HepG2 (cell line): ENCODE data around the gene WNT5B. TPM values are rescaled to one million over a fixed set of nuclear protein-coding genes. Genes with fewer than 3 reads are reported as not detected.

ENCODE experiments used
- ARNTL ChIP-seq: sonication (generic); formaldehyde crosslinking; IDR thresholded peaks from 2 replicates; pipeline ENCODE4 v1.4.0; 2020; ENCODE audit warnings: mild to moderate bottlenecking, missing genetic modification reagents
- BORCS8-MEF2B ChIP-seq: sonication (generic); formaldehyde crosslinking; IDR thresholded peaks from 2 replicates; pipeline ENCODE4 v1.8.0; 2022; ENCODE audit warnings: mild to moderate bottlenecking, missing genetic modification reagents
- ISL2 ChIP-seq: sonication (generic); formaldehyde crosslinking; IDR thresholded peaks from 2 replicates; pipeline ENCODE4 v1.5.0; 2020; ENCODE audit warnings: missing genetic modification reagents
- MEF2D ChIP-seq: sonication (generic); formaldehyde crosslinking; IDR thresholded peaks from 2 replicates; pipeline ENCODE4 v1.5.1; 2020; ENCODE audit warnings: mild to moderate bottlenecking, missing genetic modification reagents
- NCOA1 ChIP-seq: sonication (generic); formaldehyde crosslinking; IDR thresholded peaks from 2 replicates; pipeline ENCODE4 v1.9.0; 2021; ENCODE audit warnings: missing genetic modification reagents
- NPAS2 ChIP-seq: sonication (generic); formaldehyde crosslinking; IDR thresholded peaks from 2 replicates; pipeline ENCODE4 v1.8.0; 2022; ENCODE audit warnings: mild to moderate bottlenecking, missing genetic modification reagents, borderline replicate concordance
- REXO4 ChIP-seq: sonication (generic); formaldehyde crosslinking; IDR thresholded peaks from 2 replicates; pipeline ENCODE4 v1.8.0; 2022; ENCODE audit warnings: missing genetic modification reagents, mild to moderate bottlenecking, borderline replicate concordance
- WIZ ChIP-seq: sonication (generic); formaldehyde crosslinking; IDR thresholded peaks from 2 replicates; pipeline ENCODE4 v1.5.1; 2020; ENCODE audit warnings: mild to moderate bottlenecking, missing genetic modification reagents
- XRCC5 ChIP-seq: fragments of 200-400 bp; formaldehyde crosslinking; optimal IDR thresholded peaks from 2 replicates; pipeline ENCODE3; 2017; ENCODE audit warnings: mild to moderate bottlenecking, low read length
- ZFX ChIP-seq: sonication (generic); formaldehyde crosslinking; IDR thresholded peaks from 2 replicates; pipeline ENCODE4 v1.4.0; 2020; ENCODE audit warnings: mild to moderate bottlenecking, low read depth, missing genetic modification reagents, moderate library complexity
- ZMAT3 ChIP-seq: sonication (generic); formaldehyde crosslinking; conservative IDR thresholded peaks from 2 replicates; pipeline ENCODE4 v1.7.0; 2021; ENCODE audit warnings: missing genetic modification reagents
- ZNF317 ChIP-seq: sonication (generic); formaldehyde crosslinking; IDR thresholded peaks from 2 replicates; pipeline ENCODE4 v1.5.0; 2020; ENCODE audit warnings: mild to moderate bottlenecking, missing genetic modification reagents
- ZNF337 ChIP-seq: sonication (generic); formaldehyde crosslinking; IDR thresholded peaks from 2 replicates; pipeline ENCODE4 v1.5.1; 2020; ENCODE audit warnings: missing genetic modification reagents, low read depth, mild to moderate bottlenecking, borderline replicate concordance
- ZNF33A ChIP-seq: sonication (generic); formaldehyde crosslinking; IDR thresholded peaks from 2 replicates; pipeline ENCODE4 v1.5.1; 2020; ENCODE audit warnings: missing genetic modification reagents, mild to moderate bottlenecking, moderate library complexity, borderline replicate concordance
- ZNF383 ChIP-seq: sonication (generic); formaldehyde crosslinking; IDR thresholded peaks from 2 replicates; pipeline ENCODE4 v1.4.0; 2020; ENCODE audit warnings: missing genetic modification reagents, mild to moderate bottlenecking, borderline replicate concordance
- polyA plus RNA-seq, 8 experiments: library from polyadenylated mRNA; depleted of rRNA in 3 of 8; stranded (reverse) in 7 of 8; unstranded in 1 of 8; fragments of >200 nt; fragmentation: Illumina TruSeq in 4 of 8; extraction: Trizol in 4 of 8; gene quantifications; 2 replicates each; pipeline versions ENCODE4 v1.2.1 to v1.2.3, GENCODE V29; 2011 to 2016; ENCODE audit warnings: low read depth in 4 of 8, missing spikeins in 1 of 8, mixed read lengths in 1 of 8; ENCODE audit not compliant: insufficient read depth in 1 of 8
- total RNA-seq, 5 experiments: library from RNA; depleted of rRNA; stranded (reverse); fragments of >200 nt; fragmentation: Illumina TruSeq; extraction: Trizol; gene quantifications; 2 replicates each; pipeline ENCODE4 v1.2.3, GENCODE V29; 2016; ENCODE audit warnings: low read depth in 1 of 5
- TF ChIP-seq, protein P1 (sequence below): sonication (generic); formaldehyde crosslinking; conservative IDR thresholded peaks from 2 replicates; pipeline ENCODE4 v1.8.0; 2022; ENCODE audit warnings: missing genetic modification reagents
- TF ChIP-seq, protein P2 (sequence below): sonication (generic); formaldehyde crosslinking; conservative IDR thresholded peaks from 2 replicates; pipeline ENCODE4 v1.4.0; 2020; ENCODE audit warnings: missing genetic modification reagents
- TF ChIP-seq, protein P3 (sequence below): sonication (generic); formaldehyde crosslinking; IDR thresholded peaks from 2 replicates; pipeline ENCODE4 v1.5.1; 2020; ENCODE audit warnings: mild to moderate bottlenecking, missing genetic modification reagents, moderate library complexity
- TF ChIP-seq, protein P4 (sequence below): sonication (generic); formaldehyde crosslinking; IDR thresholded peaks from 2 replicates; pipeline ENCODE4 v1.5.0; 2020; ENCODE audit warnings: mild to moderate bottlenecking, missing genetic modification reagents, moderate library complexity
- TF ChIP-seq, protein P5 (sequence below): sonication (generic); formaldehyde crosslinking; IDR thresholded peaks from 2 replicates; pipeline ENCODE4 v1.4.0; 2020; ENCODE audit warnings: mild to moderate bottlenecking, missing genetic modification reagents

The WNT5B gene
- total and polyA plus RNA-seq, 2 of the 13 experiments (the other 11 are each of a cell fraction or from before 2014, with no cell fraction given) = 0.04 TPM; not detected in 1

DNA sequence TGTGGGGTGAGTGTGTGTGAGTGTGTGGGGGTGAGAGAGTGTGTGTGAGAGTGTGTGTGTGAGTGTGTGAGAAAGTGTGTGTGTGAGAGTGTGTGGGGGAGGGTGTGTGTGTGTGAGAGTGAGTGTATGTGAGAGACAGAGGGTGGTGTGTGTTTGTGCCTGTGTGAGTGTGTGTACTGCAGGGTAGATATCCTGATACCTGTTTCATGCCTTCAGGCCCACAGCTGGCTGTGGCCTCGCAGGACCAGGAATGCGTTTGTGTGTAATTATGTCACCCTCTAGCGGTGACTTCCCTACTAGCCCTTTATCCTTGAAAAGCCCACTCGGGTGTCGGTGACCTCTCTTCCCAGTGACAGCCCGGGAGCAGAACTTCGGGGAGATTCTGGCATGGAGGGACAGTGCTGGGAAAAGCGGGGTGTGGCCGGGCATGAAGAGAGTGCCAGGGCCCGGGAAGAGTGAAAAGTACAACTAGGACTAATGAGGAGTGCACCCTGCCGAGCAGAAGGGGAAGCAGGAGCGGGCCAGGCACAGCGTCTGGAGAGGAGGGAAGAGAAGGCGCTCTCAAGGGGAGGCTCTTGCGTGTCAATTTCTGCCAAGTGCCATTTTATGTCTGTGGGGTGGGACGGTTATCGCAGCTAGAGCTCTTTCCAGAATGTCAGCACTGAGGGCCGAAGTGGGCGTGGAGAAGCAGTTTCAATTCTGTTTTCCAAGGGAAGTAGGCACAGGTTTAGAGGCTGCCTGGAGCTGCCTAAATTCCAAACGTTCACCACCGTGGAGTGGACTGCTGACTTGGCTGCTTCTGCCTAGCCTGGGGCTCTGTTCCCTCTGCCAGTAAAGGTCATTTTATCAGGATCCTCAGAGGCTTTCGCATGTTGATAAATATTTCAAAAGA, 23.7 kb upstream of the WNT5B start (continued):
- TF ChIP-seq, protein P1, sequence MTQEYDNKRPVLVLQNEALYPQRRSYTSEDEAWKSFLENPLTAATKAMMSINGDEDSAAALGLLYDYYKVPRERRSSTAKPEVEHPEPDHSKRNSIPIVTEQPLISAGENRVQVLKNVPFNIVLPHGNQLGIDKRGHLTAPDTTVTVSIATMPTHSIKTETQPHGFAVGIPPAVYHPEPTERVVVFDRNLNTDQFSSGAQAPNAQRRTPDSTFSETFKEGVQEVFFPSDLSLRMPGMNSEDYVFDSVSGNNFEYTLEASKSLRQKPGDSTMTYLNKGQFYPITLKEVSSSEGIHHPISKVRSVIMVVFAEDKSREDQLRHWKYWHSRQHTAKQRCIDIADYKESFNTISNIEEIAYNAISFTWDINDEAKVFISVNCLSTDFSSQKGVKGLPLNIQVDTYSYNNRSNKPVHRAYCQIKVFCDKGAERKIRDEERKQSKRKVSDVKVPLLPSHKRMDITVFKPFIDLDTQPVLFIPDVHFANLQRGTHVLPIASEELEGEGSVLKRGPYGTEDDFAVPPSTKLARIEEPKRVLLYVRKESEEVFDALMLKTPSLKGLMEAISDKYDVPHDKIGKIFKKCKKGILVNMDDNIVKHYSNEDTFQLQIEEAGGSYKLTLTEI = no peak
- TF ChIP-seq ZNF337 (CRISPR knock-in tag) = no peak
- TF ChIP-seq ZMAT3 (CRISPR knock-in tag) = 0 out of 2 replicates have a peak, but pooled peaks have one; percentile 9
- TF ChIP-seq ISL2 (CRISPR knock-in tag) = no peak
- peak; percentile 25; the same call in 1 of the 2 replicates for TF ChIP-seq ZFX (CRISPR knock-in tag)
- TF ChIP-seq NPAS2 (CRISPR knock-in tag) = no peak
- no peak for TF ChIP-seq ZNF317 (CRISPR knock-in tag)
- TF ChIP-seq, protein P2, sequence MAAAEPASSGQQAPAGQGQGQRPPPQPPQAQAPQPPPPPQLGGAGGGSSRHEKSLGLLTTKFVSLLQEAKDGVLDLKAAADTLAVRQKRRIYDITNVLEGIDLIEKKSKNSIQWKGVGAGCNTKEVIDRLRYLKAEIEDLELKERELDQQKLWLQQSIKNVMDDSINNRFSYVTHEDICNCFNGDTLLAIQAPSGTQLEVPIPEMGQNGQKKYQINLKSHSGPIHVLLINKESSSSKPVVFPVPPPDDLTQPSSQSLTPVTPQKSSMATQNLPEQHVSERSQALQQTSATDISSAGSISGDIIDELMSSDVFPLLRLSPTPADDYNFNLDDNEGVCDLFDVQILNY (CRISPR knock-in tag) = no peak
- TF ChIP-seq REXO4 (CRISPR knock-in tag) = no peak
- TF ChIP-seq WIZ (CRISPR knock-in tag) = no peak
- TF ChIP-seq BORCS8-MEF2B (CRISPR knock-in tag) = peak; percentile 59
- no peak for TF ChIP-seq ZNF383 (CRISPR knock-in tag)
- no peak for TF ChIP-seq ARNTL (CRISPR knock-in tag)
- TF ChIP-seq, protein P3, sequence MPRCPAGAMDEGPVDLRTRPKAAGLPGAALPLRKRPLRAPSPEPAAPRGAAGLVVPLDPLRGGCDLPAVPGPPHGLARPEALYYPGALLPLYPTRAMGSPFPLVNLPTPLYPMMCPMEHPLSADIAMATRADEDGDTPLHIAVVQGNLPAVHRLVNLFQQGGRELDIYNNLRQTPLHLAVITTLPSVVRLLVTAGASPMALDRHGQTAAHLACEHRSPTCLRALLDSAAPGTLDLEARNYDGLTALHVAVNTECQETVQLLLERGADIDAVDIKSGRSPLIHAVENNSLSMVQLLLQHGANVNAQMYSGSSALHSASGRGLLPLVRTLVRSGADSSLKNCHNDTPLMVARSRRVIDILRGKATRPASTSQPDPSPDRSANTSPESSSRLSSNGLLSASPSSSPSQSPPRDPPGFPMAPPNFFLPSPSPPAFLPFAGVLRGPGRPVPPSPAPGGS (CRISPR knock-in tag) = no peak
- peak; percentile 47 for TF ChIP-seq XRCC5
- no peak for TF ChIP-seq NCOA1 (CRISPR knock-in tag)
- TF ChIP-seq, protein P4, sequence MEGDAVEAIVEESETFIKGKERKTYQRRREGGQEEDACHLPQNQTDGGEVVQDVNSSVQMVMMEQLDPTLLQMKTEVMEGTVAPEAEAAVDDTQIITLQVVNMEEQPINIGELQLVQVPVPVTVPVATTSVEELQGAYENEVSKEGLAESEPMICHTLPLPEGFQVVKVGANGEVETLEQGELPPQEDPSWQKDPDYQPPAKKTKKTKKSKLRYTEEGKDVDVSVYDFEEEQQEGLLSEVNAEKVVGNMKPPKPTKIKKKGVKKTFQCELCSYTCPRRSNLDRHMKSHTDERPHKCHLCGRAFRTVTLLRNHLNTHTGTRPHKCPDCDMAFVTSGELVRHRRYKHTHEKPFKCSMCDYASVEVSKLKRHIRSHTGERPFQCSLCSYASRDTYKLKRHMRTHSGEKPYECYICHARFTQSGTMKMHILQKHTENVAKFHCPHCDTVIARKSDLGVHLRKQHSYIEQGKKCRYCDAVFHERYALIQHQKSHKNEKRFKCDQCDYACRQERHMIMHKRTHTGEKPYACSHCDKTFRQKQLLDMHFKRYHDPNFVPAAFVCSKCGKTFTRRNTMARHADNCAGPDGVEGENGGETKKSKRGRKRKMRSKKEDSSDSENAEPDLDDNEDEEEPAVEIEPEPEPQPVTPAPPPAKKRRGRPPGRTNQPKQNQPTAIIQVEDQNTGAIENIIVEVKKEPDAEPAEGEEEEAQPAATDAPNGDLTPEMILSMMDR (CRISPR knock-in tag) = peak; percentile 93
- TF ChIP-seq ZNF33A = no peak
- peak; percentile 62 for TF ChIP-seq MEF2D (CRISPR knock-in tag)
- TF ChIP-seq, protein P5, sequence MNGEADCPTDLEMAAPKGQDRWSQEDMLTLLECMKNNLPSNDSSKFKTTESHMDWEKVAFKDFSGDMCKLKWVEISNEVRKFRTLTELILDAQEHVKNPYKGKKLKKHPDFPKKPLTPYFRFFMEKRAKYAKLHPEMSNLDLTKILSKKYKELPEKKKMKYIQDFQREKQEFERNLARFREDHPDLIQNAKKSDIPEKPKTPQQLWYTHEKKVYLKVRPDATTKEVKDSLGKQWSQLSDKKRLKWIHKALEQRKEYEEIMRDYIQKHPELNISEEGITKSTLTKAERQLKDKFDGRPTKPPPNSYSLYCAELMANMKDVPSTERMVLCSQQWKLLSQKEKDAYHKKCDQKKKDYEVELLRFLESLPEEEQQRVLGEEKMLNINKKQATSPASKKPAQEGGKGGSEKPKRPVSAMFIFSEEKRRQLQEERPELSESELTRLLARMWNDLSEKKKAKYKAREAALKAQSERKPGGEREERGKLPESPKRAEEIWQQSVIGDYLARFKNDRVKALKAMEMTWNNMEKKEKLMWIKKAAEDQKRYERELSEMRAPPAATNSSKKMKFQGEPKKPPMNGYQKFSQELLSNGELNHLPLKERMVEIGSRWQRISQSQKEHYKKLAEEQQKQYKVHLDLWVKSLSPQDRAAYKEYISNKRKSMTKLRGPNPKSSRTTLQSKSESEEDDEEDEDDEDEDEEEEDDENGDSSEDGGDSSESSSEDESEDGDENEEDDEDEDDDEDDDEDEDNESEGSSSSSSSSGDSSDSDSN (CRISPR knock-in tag) = peak; percentile 44; the same call in 1 of the 2 replicates
